PC-3 (cell line): ENCODE data around the gene OTX1.

Experiments used
- EZH2 ChIP-seq: fragments of 300-600 bp; sonication (generic); IDR thresholded peaks from one replicate; pipeline ENCODE4 v1.6.1; 2017; ENCODE audit warnings: antibody characterized with exemption, mild to moderate bottlenecking, low read length; ENCODE audit not compliant: unreplicated experiment
- TF ChIP-seq, protein P1 (sequence below): fragments of 300-600 bp; sonication (generic); conservative IDR thresholded peaks from 2 replicates; pipeline ENCODE4 v1.5.1; 2017; ENCODE audit warnings: antibody characterized with exemption, low read depth, mild to moderate bottlenecking, low read length

DNA sequence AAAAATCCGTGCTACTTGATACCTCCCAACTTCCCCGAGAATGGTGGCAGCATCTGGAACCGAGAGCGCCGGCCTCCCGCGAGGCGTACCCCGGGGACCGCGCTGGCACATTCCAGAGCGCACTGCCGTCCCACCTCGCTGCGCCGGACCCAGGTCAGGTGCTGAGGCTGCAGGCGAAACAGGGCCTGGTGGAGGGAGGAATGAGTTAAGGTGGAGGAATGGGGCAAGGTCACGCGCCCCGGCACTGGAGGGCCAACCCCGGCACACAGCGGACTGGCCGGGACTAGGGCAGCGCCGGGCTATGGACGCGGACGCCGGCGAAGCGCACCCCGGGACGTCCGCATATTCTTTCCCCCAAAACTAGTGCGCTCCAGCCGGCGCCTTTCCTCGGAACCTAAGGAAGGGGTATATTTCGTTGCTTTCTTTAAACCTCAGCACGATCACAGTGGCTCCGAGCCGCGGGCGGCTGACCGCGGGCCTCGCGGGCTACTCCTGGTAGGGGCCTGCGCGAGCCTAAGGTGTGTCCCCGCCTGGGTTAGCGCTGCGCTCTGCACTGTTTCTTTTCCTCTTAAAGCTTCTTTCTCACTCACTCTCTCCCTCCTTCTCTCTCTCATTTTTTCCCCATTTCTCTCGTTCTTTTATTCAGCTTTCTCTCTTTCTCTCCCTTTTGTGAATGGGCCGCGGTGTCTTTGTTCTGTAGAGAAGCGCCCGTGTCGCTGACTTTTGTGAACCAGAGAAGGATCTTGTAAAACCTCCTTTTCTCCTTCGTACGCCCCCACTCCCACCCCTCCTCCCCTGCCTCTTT lies 2.1 kb upstream of the OTX1 start:
- TF ChIP-seq, protein P1, sequence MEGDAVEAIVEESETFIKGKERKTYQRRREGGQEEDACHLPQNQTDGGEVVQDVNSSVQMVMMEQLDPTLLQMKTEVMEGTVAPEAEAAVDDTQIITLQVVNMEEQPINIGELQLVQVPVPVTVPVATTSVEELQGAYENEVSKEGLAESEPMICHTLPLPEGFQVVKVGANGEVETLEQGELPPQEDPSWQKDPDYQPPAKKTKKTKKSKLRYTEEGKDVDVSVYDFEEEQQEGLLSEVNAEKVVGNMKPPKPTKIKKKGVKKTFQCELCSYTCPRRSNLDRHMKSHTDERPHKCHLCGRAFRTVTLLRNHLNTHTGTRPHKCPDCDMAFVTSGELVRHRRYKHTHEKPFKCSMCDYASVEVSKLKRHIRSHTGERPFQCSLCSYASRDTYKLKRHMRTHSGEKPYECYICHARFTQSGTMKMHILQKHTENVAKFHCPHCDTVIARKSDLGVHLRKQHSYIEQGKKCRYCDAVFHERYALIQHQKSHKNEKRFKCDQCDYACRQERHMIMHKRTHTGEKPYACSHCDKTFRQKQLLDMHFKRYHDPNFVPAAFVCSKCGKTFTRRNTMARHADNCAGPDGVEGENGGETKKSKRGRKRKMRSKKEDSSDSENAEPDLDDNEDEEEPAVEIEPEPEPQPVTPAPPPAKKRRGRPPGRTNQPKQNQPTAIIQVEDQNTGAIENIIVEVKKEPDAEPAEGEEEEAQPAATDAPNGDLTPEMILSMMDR, result no peak
- no peak for TF ChIP-seq EZH2
